Subcutaneous abdominal adipose tissue (tissue), 5 donors: ENCODE measurements around the gene ANKS1B.

ENCODE experiments used
- H3K27ac ChIP-seq: one replicate; pipeline ENCODE4 v1.7.0; 2013; ENCODE audit warnings: low read depth, mild to moderate bottlenecking, inconsistent platforms, low read length, moderate library complexity
- H3K27me3 ChIP-seq, 5 donors: one replicate each; pipeline ENCODE4 v1.7.0; 2013; ENCODE audit warnings: low read length in 5 of 5, inconsistent platforms in 1 of 5; ENCODE audit not compliant: control insufficient read depth in 5 of 5, insufficient read depth in 4 of 5
- H3K36me3 ChIP-seq, 5 donors: one replicate each; pipeline ENCODE4 v1.7.0; 2013; ENCODE audit warnings: low read length in 5 of 5; ENCODE audit not compliant: control insufficient read depth in 5 of 5, insufficient read depth in 5 of 5
- H3K4me1 ChIP-seq, 5 donors: one replicate each; pipeline ENCODE4 v1.7.0; 2013; ENCODE audit warnings: low read length in 5 of 5, mild to moderate bottlenecking in 3 of 5, moderate library complexity in 1 of 5; ENCODE audit not compliant: control insufficient read depth in 5 of 5, insufficient read depth in 5 of 5
- H3K4me3 ChIP-seq, 5 donors: one replicate each; pipeline ENCODE4 v1.7.0; 2013; ENCODE audit warnings: low read length in 5 of 5, low read depth in 1 of 5
- H3K9ac ChIP-seq, 5 donors: one replicate each; pipeline ENCODE4 v1.7.0; 2013; ENCODE audit warnings: low read length in 5 of 5, mild to moderate bottlenecking in 4 of 5, moderate library complexity in 3 of 5
- H3K9me3 ChIP-seq, 5 donors: one replicate each; pipeline ENCODE4 v1.7.0; 2013; ENCODE audit warnings: low read length in 5 of 5; ENCODE audit not compliant: control insufficient read depth in 5 of 5
- donor health status: healthy.
- donor health status: healthy.
- donor health status: healthy.
- donor health status: healthy.
- donor health status: healthy.

The ANKS1B gene

DNA sequence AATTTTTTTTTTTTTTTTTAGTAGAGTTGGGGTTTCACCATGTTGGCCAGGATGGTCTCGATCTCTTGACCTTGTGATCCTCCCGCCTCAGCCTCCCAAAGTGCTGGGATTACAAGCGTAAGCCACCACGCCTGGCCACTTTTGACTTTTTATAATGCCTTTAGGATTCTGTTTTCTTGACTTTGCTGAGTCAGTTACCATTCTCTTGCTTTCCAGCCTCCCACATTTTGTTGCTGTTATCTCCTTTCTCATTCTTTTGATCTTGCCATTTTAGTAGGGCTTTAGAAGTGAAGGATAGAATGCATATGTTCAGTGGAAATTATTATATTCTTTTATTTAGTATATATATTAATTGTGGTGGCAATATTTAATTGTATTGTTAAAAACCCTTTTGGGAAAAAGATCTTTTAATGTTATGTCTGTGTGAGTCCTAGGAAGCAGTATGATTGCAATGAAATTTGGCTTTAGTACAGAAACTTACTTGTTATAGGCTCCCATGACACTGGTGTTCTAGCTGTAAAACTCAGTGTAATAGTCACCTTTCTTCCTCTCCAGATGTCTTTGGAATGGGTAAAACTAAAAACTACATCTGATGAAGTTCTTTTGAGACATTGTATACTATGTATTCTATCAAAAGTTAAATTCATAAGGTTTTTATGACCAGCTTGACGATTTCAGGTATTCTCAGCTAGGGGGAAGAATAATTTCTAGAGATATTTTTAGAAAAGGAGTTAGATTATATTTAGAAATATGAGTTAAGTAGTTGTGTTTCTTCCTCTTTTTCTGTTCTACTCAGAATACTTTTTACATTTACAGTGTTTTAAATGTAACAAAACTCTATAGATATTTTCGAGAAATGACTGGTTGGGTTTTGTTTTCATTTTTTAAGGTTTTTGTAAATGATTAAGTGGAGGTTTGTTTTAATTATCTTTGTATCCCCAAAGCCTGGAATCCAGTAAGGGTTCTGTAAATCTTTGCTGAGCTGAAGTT lies 1264.9 kb downstream of the ANKS1B start:
- H3K9ac ChIP-seq, result no peak overlapping the region
- H3K9me3 ChIP-seq, result no peaks in the 10 kb centered on the region
- H3K4me1 ChIP-seq, result no peaks in the 10 kb centered on the region
- H3K4me3 ChIP-seq, result no peak overlapping the region
- peaks cover 20 to 48% (median 35%) of the 10 kb centered on the region in 5 donors for H3K36me3 ChIP-seq
- no peaks in the 10 kb centered on the region for H3K27me3 ChIP-seq
- H3K27ac ChIP-seq, result no peak overlapping the region

- Histone ChIP-seq H3K4me3 (no peak overlapping the region), H3K27ac (no peak overlapping the region), H3K27me3 (no peaks in the 10 kb centered on the region), H3K9ac (no peak overlapping the region), H3K9me3 (no peaks in the 10 kb centered on the region), H3K36me3 (peaks cover 22 to 56% (median 33%) of the 10 kb centered on the region in 5 donors), H3K4me1 (no peaks in the 10 kb centered on the region)
Measured at GRCh38 chr12:98714426-98714825, 1270.3 kb downstream of the ANKS1B start.

- H3K27me3 ChIP-seq, result no peaks in the 10 kb centered on the region
- no peak overlapping the region for H3K4me3 ChIP-seq
- no peak overlapping the region for H3K27ac ChIP-seq
- peaks cover 25 to 58% (median 34%) of the 10 kb centered on the region in 5 donors for H3K36me3 ChIP-seq
- H3K9me3 ChIP-seq, result no peaks in the 10 kb centered on the region
- H3K9ac ChIP-seq, result no peak overlapping the region
- no peaks in the 10 kb centered on the region for H3K4me1 ChIP-seq
Measured at GRCh38 chr12:98709022-98709421, 1275.7 kb downstream of the ANKS1B start.

DNA sequence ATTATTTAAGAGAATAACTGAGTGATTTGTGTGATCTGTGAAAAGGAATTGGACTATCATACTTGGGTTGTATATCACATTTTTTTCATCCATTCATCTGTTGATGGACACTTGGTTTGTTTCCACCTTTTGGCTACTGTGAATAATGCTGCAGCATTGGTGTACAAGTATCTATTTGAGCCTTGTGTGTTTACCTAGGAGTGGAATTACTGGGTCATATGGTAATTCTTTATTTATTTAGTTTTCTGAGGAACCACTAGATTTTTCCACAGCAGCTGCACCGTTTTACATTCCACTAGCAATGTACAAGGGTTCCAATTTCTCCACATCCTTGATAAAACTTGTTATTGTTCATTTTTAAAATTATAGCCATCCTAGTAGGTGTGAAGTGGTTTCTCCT lies 1283.6 kb downstream of the ANKS1B start:
- no peak overlapping the region for H3K9ac ChIP-seq
- no peaks in the 10 kb centered on the region for H3K9me3 ChIP-seq
- H3K36me3 ChIP-seq, result peaks cover 0 to 33% (median 13%) of the 10 kb centered on the region in 5 donors
- H3K4me1 ChIP-seq, result peaks cover 0 to 12% (median 4%) of the 10 kb centered on the region in 5 donors
- H3K27me3 ChIP-seq, result no peaks in the 10 kb centered on the region
- H3K4me3 ChIP-seq, result no peak overlapping the region
- H3K27ac ChIP-seq, result no peak overlapping the region

DNA sequence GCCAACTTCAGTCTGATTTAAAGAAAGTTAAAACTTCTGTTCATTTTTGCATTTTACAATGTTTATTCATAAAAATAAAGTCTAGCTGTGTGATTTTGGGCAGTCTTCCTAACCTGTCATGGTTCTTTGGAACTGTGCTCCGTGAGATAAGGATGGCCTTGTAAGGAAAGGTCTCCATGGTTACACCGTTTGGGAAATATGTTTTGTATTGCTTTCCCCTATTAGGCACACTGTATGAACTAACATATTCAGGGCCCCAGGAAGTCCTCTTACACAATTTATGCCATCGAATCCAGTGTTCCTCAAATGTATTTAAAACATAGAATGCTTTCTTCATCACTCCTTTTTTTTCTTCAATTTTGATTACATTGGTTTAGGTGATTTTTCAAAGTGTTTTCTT lies 1285.2 kb downstream of the ANKS1B start:
- Histone ChIP-seq H3K4me1 (peaks cover 0 to 12% (median 4%) of the 10 kb centered on the region in 5 donors), H3K27ac (no peak overlapping the region), H3K36me3 (peaks cover 0 to 40% (median 10%) of the 10 kb centered on the region in 5 donors), H3K9ac (no peak overlapping the region), H3K9me3 (no peaks in the 10 kb centered on the region), H3K4me3 (no peak overlapping the region), H3K27me3 (no peaks in the 10 kb centered on the region)

- no peak overlapping the region for H3K9ac ChIP-seq
- no peaks in the 10 kb centered on the region for H3K9me3 ChIP-seq
- peaks cover 0 to 38% (median 10%) of the 10 kb centered on the region in 5 donors for H3K36me3 ChIP-seq
Measured at GRCh38 chr12:98698603-98699463, 1285.9 kb downstream of the ANKS1B start.

DNA sequence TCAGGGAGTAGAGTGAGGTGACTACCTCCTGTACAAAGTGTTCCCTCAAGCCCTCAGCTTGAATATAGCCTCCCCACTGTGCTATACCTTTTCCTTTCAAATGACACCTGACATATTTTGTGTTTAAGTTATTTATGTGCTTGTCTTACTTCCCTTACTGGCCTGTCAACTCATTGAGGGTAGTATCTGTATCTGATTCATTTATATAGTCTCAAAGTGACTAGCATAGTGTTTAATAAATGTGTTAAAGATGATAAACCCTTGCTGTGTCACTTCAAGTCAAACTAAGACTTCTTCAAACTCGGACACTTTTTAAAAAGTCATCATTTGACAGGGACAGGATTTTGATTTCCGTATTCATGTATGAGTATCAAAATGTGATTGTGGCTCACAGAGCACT lies 1287.5 kb downstream of the ANKS1B start:
- H3K4me1 ChIP-seq, result peaks cover 0 to 12% (median 4%) of the 10 kb centered on the region in 5 donors
- no peak overlapping the region for H3K4me3 ChIP-seq
- no peaks in the 10 kb centered on the region for H3K9me3 ChIP-seq
- H3K9ac ChIP-seq, result no peak overlapping the region
- H3K36me3 ChIP-seq, result peaks cover 0 to 35% (median 12%) of the 10 kb centered on the region in 5 donors
- H3K27ac ChIP-seq, result no peak overlapping the region
- H3K27me3 ChIP-seq, result no peaks in the 10 kb centered on the region

More at GRCh38 chr12:98698603-98699463, 1285.9 kb downstream of the ANKS1B start:
- H3K4me3 ChIP-seq, result no peak overlapping the region
- no peaks in the 10 kb centered on the region for H3K27me3 ChIP-seq
- no peak overlapping the region for H3K27ac ChIP-seq
- H3K4me1 ChIP-seq, result peaks cover 0 to 12% (median 4%) of the 10 kb centered on the region in 5 donors

- peaks cover 0 to 12% (median 4%) of the 10 kb centered on the region in 5 donors for H3K4me1 ChIP-seq
- no peaks in the 10 kb centered on the region for H3K27me3 ChIP-seq
- no peak overlapping the region for H3K9ac ChIP-seq
- no peaks in the 10 kb centered on the region for H3K9me3 ChIP-seq
- H3K4me3 ChIP-seq, result no peak overlapping the region
- no peak overlapping the region for H3K27ac ChIP-seq
- peaks cover 4 to 34% (median 12%) of the 10 kb centered on the region in 5 donors for H3K36me3 ChIP-seq
Measured at GRCh38 chr12:98696036-98696646, 1288.6 kb downstream of the ANKS1B start.

DNA sequence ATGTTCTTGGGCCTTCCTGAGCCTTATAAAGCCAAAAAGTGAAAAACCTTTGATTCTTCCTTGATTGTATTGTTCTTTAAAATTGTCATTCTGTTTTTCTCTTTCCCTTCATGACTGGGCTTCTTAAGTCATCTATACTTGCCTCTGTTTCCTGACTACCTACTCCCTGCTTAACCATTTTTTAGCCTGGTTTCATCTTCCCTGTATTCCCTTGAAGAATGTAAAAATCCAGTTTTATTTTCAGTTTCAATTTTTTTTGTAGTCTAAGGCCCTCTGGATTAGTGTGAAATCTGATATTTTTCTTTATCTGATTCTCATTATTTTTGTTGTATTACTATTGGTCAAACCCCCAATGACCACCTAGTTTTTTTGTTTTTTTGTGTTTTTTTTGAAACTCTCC lies 1293.4 kb downstream of the ANKS1B start:
- no peak overlapping the region for H3K4me3 ChIP-seq
- no peak overlapping the region for H3K9ac ChIP-seq
- H3K4me1 ChIP-seq, result no peaks in the 10 kb centered on the region
- H3K9me3 ChIP-seq, result no peaks in the 10 kb centered on the region
- H3K27ac ChIP-seq, result no peak overlapping the region
- no peaks in the 10 kb centered on the region for H3K27me3 ChIP-seq
- peaks cover 22 to 50% (median 26%) of the 10 kb centered on the region in 5 donors for H3K36me3 ChIP-seq
